GM12891 (cell line): ENCODE data around the gene CABLES1.

Source experiments
- POLR2A ChIP-seq: IDR thresholded peaks from 2 replicates; pipeline ENCODE4 v1.6.1; 2011; ENCODE audit warnings: low read depth, low read length, control low read depth
- POLR2AphosphoS5 ChIP-seq: IDR thresholded peaks from 2 replicates; pipeline ENCODE4 v1.6.1; 2011; ENCODE audit warnings: low read depth, low read length, control low read depth
- SPI1 ChIP-seq: IDR thresholded peaks from 2 replicates; pipeline ENCODE4 v1.6.1; 2011; ENCODE audit warnings: low read depth, low read length, control low read depth
- TAF1 ChIP-seq: IDR thresholded peaks from 2 replicates; pipeline ENCODE4 v1.6.1; 2011; ENCODE audit warnings: low read depth, low read length, control low read depth

DNA sequence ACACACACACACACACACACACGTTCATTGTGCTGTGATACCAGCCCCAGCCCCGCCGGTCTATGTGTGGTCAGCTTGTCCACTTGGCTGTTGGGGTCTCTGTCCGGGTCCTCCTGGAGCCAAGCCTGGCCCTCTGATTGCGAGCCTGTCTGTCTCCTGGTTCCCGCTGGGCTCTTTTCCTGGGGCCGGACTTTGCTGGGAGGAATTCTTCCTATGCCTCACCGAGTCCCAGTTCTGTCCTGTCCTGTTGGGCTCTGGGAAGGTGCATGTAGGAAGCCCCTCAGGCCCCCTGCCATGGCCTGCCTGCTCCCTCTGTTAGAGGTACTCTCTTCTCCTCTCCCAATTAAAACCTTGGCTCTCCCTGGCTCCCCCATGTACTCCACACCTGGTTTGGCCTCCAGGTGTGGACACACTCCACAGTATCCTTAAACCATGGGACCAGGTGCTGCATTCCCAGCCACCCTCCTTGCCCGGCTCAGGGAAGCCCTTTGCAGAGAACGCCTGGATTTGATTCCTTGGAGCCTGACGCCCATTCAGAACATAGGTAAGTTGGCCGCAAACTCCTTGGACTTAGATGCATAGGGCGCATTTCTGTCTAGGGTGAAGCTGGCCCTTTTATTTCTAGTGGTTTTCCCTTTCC, 42.3 kb downstream of the CABLES1 start:
- TF ChIP-seq POLR2A (no peak), POLR2AphosphoS5 (no peak), TAF1 (no peak), SPI1 (no peak)
